Measurements from ENCODE around the gene OPN1SW.
A peak's percentile ranks its signal among the peaks of the same experiment; 100 is the strongest.

OPN1SW gene

GRCh38 chr7:128757203-128757602 lies 18.4 kb downstream of the OPN1SW start:
- DNase-seq (ENCODE audit: low spot score) = no peak

DNA sequence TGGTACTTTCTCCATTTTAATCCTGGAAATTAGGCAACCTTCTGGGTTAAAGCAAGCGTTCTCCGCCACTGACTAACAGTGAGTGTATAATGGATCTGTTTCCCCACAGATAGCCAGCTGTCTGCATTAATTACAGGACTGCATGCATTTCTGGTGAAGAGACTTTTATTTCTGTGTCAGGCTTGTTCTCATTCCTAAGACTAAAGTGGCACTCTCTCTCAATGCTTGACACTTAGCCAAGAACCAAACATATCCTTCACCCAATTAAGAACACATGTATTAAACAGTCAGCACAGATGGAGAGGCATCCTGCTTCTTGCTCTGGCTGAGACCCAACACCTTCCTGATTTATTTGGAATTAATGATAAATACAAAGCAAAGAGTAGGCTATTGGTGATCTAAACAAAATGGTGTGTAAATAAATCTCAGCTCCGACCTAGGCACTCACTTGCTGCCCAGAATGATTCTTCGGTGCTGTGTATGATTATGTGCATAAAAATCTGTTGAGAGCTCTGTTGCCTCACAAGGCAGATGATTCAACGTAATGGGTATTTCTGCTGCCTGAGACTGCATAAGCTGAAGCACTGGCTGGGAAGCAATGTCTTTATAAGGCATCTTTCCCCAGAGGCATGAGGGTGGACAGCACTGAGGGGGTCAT lies 19.6 kb downstream of the OPN1SW start:
- DNase-seq (ENCODE audit: low spot score) = no peak

DNA sequence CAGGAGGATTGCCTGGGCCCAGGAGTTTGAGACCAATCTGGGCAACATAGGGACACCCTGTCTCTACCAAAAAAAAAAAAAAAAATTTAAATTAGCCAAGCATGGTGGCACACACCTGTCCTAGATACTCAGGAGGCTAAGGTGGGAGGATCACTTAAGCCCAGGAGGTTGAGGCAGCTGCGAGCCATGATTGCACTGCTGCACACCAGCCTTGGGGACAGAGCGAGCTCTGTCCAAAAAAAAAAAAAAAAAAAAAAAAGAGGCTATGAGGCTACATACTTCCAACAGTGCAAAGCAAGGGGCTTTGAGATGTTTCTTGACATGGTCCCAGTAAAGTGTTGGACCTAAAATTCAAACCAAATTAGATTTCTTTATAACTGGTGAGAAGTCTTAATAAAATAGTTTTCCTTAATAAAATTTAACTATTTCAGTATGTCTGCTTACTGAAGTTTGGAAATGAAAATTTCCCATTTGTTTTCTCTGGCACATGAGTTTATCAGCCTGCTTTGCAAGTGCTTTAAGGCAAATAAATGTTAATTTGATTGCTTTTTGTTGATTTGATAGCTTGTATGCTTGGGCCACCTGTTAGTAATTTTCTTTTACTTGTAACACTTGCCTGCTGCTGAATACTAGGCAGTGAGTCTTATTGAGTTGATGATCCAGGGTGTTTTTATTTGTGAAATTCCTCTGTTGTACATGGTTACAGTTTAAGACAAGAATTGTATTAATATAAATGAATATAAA lies 20.3 kb downstream of the OPN1SW start:
- DNase-seq (ENCODE audit: low spot score) = no peak

DNA sequence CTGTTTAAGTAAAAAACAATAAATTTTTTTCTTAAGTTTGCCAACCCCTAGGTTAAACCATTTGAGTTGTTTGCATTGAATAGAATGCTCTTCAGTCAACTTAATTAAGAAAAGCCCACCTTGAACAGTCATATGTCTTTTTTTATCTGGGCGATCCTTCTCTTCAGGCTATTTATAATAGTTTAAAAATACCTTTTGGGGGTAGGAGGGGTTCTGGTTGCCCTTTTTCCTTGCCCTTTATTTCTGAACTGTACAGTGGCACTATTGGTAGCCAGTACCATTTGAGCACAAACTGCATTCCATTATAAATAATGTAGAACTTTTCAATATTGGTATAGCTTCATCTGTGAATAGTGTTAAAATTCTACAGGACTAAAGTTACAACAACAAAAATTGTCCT lies 23.3 kb downstream of the OPN1SW start:
- no peak for DNase-seq (ENCODE audit: low spot score)

DNA sequence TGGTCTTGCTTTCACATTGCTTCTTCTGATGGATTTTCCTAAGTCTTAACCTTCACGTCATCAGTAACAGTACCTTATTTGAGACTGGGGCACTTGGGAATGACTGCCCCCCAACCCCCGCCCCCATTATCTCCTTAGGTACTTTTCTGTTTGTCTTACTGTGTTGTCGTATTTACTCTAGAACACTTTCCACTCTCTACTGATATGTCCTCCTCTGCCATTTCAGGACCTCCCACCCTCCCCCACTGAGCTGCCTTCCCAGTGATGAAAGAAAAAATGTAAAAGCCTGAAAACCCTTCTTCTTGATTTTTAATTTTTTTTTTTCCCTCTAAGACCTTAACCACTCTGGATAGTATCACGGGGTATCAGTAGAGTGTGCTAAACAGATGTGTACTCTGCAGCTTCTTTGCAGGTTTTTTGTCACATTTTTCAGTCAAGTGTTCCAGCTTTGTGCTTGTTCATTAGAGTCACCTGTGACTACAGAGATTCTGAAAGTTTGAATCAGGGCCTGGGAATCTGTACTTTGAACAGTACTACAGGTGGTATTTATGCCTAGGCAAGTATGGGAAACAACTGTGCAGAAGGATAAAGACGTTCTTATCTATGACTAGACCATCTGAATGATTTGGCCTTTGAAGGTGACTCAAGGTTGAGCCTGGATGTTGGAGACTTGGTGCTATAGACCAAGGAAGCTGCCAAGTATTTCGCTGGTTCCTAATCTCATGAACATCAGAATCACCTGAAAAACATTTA lies 28.1 kb downstream of the OPN1SW start:
- DNase-seq (ENCODE audit: low spot score) = no peak

- no peak for DNase-seq (ENCODE audit: low spot score)
Measured at GRCh38 chr7:128745706-128746105, 29.9 kb downstream of the OPN1SW start.

GRCh38 chr7:128744366-128744905 lies 31.2 kb downstream of the OPN1SW start:
- DNase-seq (ENCODE audit: low spot score) = no peak

DNA sequence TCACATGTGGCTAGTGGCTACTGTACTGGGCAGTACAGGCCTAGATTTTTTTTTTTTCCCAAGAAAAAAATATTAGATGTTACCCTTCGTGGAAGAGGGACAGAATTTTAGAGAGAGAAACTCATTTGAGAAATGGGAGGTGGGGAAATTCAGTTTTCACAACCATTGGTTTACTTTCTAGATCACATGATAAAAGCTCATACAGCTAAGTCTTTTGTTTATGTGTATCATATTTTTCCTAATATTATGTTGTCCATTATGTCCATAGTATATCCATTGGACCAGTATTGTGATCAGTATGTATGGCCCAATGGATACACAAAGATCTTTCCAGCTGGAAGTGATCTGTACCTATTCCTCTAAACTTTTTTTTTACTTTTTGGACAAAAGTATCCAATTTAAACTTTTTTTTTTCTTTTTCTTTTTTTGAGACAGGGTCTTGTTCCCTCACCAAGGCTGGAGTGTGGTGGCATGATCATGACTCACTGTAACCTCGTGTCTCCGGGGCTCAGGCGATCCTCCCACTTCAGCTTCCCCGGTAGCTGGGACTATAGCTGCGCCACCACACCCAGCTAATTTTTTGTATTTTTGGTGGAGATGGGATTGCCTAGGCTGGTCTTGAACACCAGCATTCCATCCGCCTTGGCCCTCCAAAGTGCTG lies 32.4 kb downstream of the OPN1SW start:
- DNase-seq (ENCODE audit: low spot score) = no peak

GRCh38 chr7:128742206-128742605 lies 33.4 kb downstream of the OPN1SW start:
- no peak for DNase-seq (ENCODE audit: low spot score)

GRCh38 chr7:128741491-128741890 lies 34.1 kb downstream of the OPN1SW start:
- no peak for DNase-seq (ENCODE audit: low spot score)

DNA sequence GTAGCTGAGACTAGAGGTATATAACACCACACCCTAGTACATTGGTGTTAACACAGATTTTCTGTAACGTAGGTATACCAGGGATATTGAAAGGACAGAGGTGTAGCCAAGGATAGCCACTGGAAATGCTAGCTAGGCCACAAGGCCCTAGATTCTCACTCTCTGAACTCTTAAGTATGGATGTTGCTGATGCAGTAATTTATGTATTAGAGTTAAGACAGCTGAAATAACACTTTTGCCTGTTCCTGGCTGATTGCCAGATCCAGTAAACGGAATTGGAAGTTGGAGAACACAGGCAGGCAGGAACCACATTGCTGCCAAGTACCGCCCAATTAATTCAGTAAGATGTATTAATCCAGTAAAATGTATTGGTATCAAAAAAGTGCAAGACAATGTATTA lies 34.6 kb downstream of the OPN1SW start:
- DNase-seq (ENCODE audit: low spot score) = no peak

GRCh38 chr7:128739990-128740682 lies 35.5 kb downstream of the OPN1SW start:
- DNase-seq (ENCODE audit: low spot score) = no peak

- DNase-seq (ENCODE audit: low spot score) = peak; percentile 99
Measured at GRCh38 chr7:128739048-128739962, 36.3 kb downstream of the OPN1SW start, which contains the start of gene CALU. Gene CALU (plus strand): TSS chr7:128739359. CDS start chr7:128748584, 9,225 bp downstream.

GRCh38 chr7:128738570-128739047 lies 37.0 kb downstream of the OPN1SW start:
- DNase-seq (ENCODE audit: low spot score) = peak; percentile 18

GRCh38 chr7:128737867-128738385 lies 37.7 kb downstream of the OPN1SW start:
- DNase-seq (ENCODE audit: low spot score) = no peak

- no peak for DNase-seq (ENCODE audit: low spot score)
Measured at GRCh38 chr7:128737441-128737840, 38.2 kb downstream of the OPN1SW start.

- DNase-seq (ENCODE audit: low spot score) = peak; percentile 27
Measured at GRCh38 chr7:128735436-128735835, 40.2 kb downstream of the OPN1SW start.

GRCh38 chr7:128734890-128735289 lies 40.7 kb downstream of the OPN1SW start:
- DNase-seq (ENCODE audit: low spot score) = peak; percentile 14

GRCh38 chr7:128733278-128733645 lies 42.3 kb downstream of the OPN1SW start:
- DNase-seq (ENCODE audit: low spot score) = no peak
